OCI-LY3 (cell line): ENCODE data around the gene GALNT16.

Source experiments
- H2AFZ ChIP-seq: fragments of 200-600, 300-600 bp; shearing (Covaris generic); 2 replicates; pipeline ENCODE4 v1.6.0; 2014; ENCODE audit warnings: antibody characterized with exemption, low read depth, low read length
- H3K27ac ChIP-seq: fragments of 200-600, 300-600 bp; sonication (generic); 2 replicates; pipeline ENCODE4 v1.5.1; 2014; ENCODE audit warnings: mild to moderate bottlenecking, low read length, moderate library complexity, mixed read lengths
- H3K27me3 ChIP-seq: fragments of 200-600, 300-600 bp; sonication (generic); 2 replicates; pipeline ENCODE4 v1.6.1; 2014; ENCODE audit warnings: low read depth, low read length, mixed read lengths
- H3K36me3 ChIP-seq: fragments of 200-600, 300-600 bp; sonication (generic); replicated peaks from 2 replicates; pipeline ENCODE3; 2014; ENCODE audit warnings: low read depth, low read length, mixed read lengths
- H3K4me1 ChIP-seq: fragments of 300-600, 200-600 bp; sonication (generic); 2 replicates; pipeline ENCODE4 v1.6.1; 2014; ENCODE audit warnings: low read length, mixed read lengths
- H3K4me2 ChIP-seq: fragments of 200-600, 300-600 bp; sonication (generic); 2 replicates; pipeline ENCODE4 v1.6.1; 2014; ENCODE audit warnings: low read length, mixed read lengths
- H3K4me3 ChIP-seq: fragments of 300-600, 200-600 bp; sonication (generic); 2 replicates; pipeline ENCODE4 v1.5.1; 2014; ENCODE audit warnings: antibody characterized with exemption, mild to moderate bottlenecking, low read length, moderate library complexity
- H3K79me2 ChIP-seq: fragments of 300-600, 200-600 bp; shearing (Covaris generic); 2 replicates; pipeline ENCODE4 v1.6.1; 2014; ENCODE audit warnings: mild to moderate bottlenecking, low read length, mixed read lengths
- H3K9ac ChIP-seq: fragments of 300-600, 200-600 bp; shearing (Covaris generic); 2 replicates; pipeline ENCODE4 v1.6.0; 2014; ENCODE audit warnings: mild to moderate bottlenecking, low read length, moderate library complexity
- H3K9me3 ChIP-seq: fragments of 200-600, 300-600 bp; shearing (Covaris generic); 2 replicates; pipeline ENCODE4 v1.6.1; 2014; ENCODE audit warnings: low read length, mixed read lengths; ENCODE audit not compliant: insufficient read depth
- H4K20me1 ChIP-seq: fragments of 200-600, 300-600 bp; sonication (generic); 2 replicates; pipeline ENCODE4 v1.6.1; 2016; ENCODE audit warnings: low read length, mixed read lengths; ENCODE audit not compliant: insufficient read depth
- CTCF ChIP-seq: fragments of 200-600, 300-600 bp; sonication (generic); IDR thresholded peaks from 2 replicates; pipeline ENCODE4 v1.5.1; 2014; ENCODE audit warnings: antibody characterized with exemption, low read length, low read depth
- EZH2phosphoT487 ChIP-seq: fragments of 200-600 bp; shearing (Covaris generic); IDR thresholded peaks from 2 replicates; pipeline ENCODE4 v1.6.1; 2018; ENCODE audit warnings: antibody characterized with exemption, mixed run types, low read depth

Gene GALNT16

GRCh38 chr14:69226178-69226577, 33.8 kb upstream of the GALNT16 start:
- Histone ChIP-seq H3K4me1 (no peaks in the 10 kb centered on the region), H3K9me3 (no peaks in the 10 kb centered on the region), H2AFZ (no peak overlapping the region), H4K20me1 (no peaks in the 10 kb centered on the region), H3K4me3 (no peak overlapping the region), H3K4me2 (no peak overlapping the region), H3K27ac (no peak overlapping the region), H3K36me3 (no peaks in the 10 kb centered on the region), H3K9ac (no peak overlapping the region), H3K27me3 (no peaks in the 10 kb centered on the region), H3K79me2 (no peaks in the 10 kb centered on the region)
- TF ChIP-seq CTCF (no peak), EZH2phosphoT487 (no peak)

GRCh38 chr14:69226736-69227135, 33.2 kb upstream of the GALNT16 start:
- H3K27ac ChIP-seq, result no peak overlapping the region
- no peaks in the 10 kb centered on the region for H3K4me1 ChIP-seq
- no peaks in the 10 kb centered on the region for H3K27me3 ChIP-seq

GRCh38 chr14:69231486-69231885, 28.5 kb upstream of the GALNT16 start:
- no peaks in the 10 kb centered on the region for H3K36me3 ChIP-seq
- TF ChIP-seq EZH2phosphoT487, result no peak
- no peak for TF ChIP-seq CTCF
- H3K4me2 ChIP-seq, result no peak overlapping the region
- no peaks in the 10 kb centered on the region for H4K20me1 ChIP-seq
- no peaks in the 10 kb centered on the region for H3K4me1 ChIP-seq
- H3K4me3 ChIP-seq, result no peak overlapping the region
- H3K27me3 ChIP-seq, result no peaks in the 10 kb centered on the region
- no peaks in the 10 kb centered on the region for H3K9me3 ChIP-seq
- H3K79me2 ChIP-seq, result no peaks in the 10 kb centered on the region
- no peak overlapping the region for H3K27ac ChIP-seq
- H2AFZ ChIP-seq, result no peak overlapping the region
- H3K9ac ChIP-seq, result no peak overlapping the region

More at GRCh38 chr14:69226736-69227135, 33.2 kb upstream of the GALNT16 start:
- Histone ChIP-seq H3K9me3 (no peaks in the 10 kb centered on the region), H3K36me3 (no peaks in the 10 kb centered on the region), H3K9ac (no peak overlapping the region), H3K4me2 (no peak overlapping the region), H3K4me3 (no peak overlapping the region), H2AFZ (no peak overlapping the region), H4K20me1 (no peaks in the 10 kb centered on the region), H3K79me2 (no peaks in the 10 kb centered on the region)
- TF ChIP-seq EZH2phosphoT487 (no peak), CTCF (no peak)

- Histone ChIP-seq H3K4me3 (no peak overlapping the region), H4K20me1 (no peaks in the 10 kb centered on the region), H3K4me2 (no peak overlapping the region), H3K79me2 (no peaks in the 10 kb centered on the region), H3K9me3 (no peaks in the 10 kb centered on the region), H2AFZ (no peak overlapping the region), H3K27me3 (no peaks in the 10 kb centered on the region), H3K9ac (no peak overlapping the region), H3K36me3 (no peaks in the 10 kb centered on the region), H3K27ac (no peak overlapping the region), H3K4me1 (no peaks in the 10 kb centered on the region)
- no peak for TF ChIP-seq EZH2phosphoT487
- no peak for TF ChIP-seq CTCF
Observed at GRCh38 chr14:69232388-69232787, 27.6 kb upstream of the GALNT16 start.
